ENCODE data around the gene SDS.

The SDS gene

GRCh38 chr12:113398346-113399290, 5.1 kb downstream of the SDS start:
- DNase-seq (ENCODE audit: low read depth, low spot score), result no peak
- TF ChIP-seq CTCF (IDR thresholded peaks at IDR 0.05; ENCODE audit: insufficient read depth, low read length, missing control alignments), result no peak
- POLR2A ChIA-PET, result no interaction called here
- CTCF ChIA-PET, result no interaction called here
- no peak overlapping the region for H3K4me3 ChIP-seq (ENCODE audit: low read depth, low read length)

GRCh38 chr12:113397497-113398197, 6.0 kb downstream of the SDS start:
- no peak overlapping the region for H3K4me3 ChIP-seq (ENCODE audit: low read depth, low read length)
- TF ChIP-seq CTCF (IDR thresholded peaks at IDR 0.05; ENCODE audit: insufficient read depth, low read length, missing control alignments), result no peak
- POLR2A ChIA-PET, result no interaction called here
- no peak for DNase-seq (ENCODE audit: low read depth, low spot score)
- CTCF ChIA-PET, result no interaction called here

GRCh38 chr12:113396828-113397496, 6.7 kb downstream of the SDS start:
- no peak overlapping the region for H3K4me3 ChIP-seq (ENCODE audit: low read depth, low read length)
- no peak for DNase-seq (ENCODE audit: low read depth, low spot score)
- CTCF ChIA-PET, result no interaction called here
- TF ChIP-seq CTCF (IDR thresholded peaks at IDR 0.05; ENCODE audit: insufficient read depth, low read length, missing control alignments), result no peak
- POLR2A ChIA-PET, result no interaction called here

- no peak for DNase-seq (ENCODE audit: low read depth, low spot score)
- no peak overlapping the region for H3K4me3 ChIP-seq (ENCODE audit: low read depth, low read length)
- no peak for TF ChIP-seq CTCF (IDR thresholded peaks at IDR 0.05; ENCODE audit: insufficient read depth, low read length, missing control alignments)
- POLR2A ChIA-PET, result no interaction called here
- CTCF ChIA-PET, result no interaction called here
Observed at GRCh38 chr12:113396200-113396599, 7.5 kb downstream of the SDS start.

GRCh38 chr12:113395119-113395518, 8.6 kb downstream of the SDS start:
- no peak for TF ChIP-seq CTCF (IDR thresholded peaks at IDR 0.05; ENCODE audit: insufficient read depth, low read length, missing control alignments)
- DNase-seq (ENCODE audit: low read depth, low spot score), result no peak
- no peak overlapping the region for H3K4me3 ChIP-seq (ENCODE audit: low read depth, low read length)
- POLR2A ChIA-PET, result no interaction called here
- CTCF ChIA-PET, result interaction anchor here (1.5 kb wide), 1 partner anchor 30 kb away, joined by 4 read pairs; no protein-coding TSS in a partner anchor

- POLR2A ChIA-PET, result no interaction called here
- no peak for TF ChIP-seq CTCF (IDR thresholded peaks at IDR 0.05; ENCODE audit: insufficient read depth, low read length, missing control alignments)
- DNase-seq (ENCODE audit: low read depth, low spot score), result no peak
- CTCF ChIA-PET, result interaction anchor here (1.5 kb wide), 1 partner anchor 31 kb away, joined by 4 read pairs; no protein-coding TSS in a partner anchor
- no peak overlapping the region for H3K4me3 ChIP-seq (ENCODE audit: low read depth, low read length)
Observed at GRCh38 chr12:113393749-113394148, 9.9 kb downstream of the SDS start.
